Tibial nerve (tissue), 4 donors: ENCODE measurements around the gene THUMPD2. TPM values are rescaled to one million over a fixed set of nuclear protein-coding genes. Genes with fewer than 3 reads are reported as not detected.

Experiments
- DNase-seq, 2 donors: peaks; one replicate each; pipeline ENCODE4 v3.0.0-alpha.2; 2019; ENCODE audit warnings: low spot score in 2 of 2
- H3K27ac ChIP-seq, 4 donors: fragments of 200-600 bp; sonication (generic) in 3 of 4; one replicate each; pipeline ENCODE4 v1.5.1; 2017 to 2019; ENCODE audit warnings: mild to moderate bottlenecking in 1 of 4
- H3K27me3 ChIP-seq, 2 donors: fragments of 200-600 bp; sonication (generic) in 1 of 2; one replicate each; pipeline versions ENCODE4 v1.5.1 to v1.6.0; 2017 to 2019
- H3K36me3 ChIP-seq, 3 donors: fragments of 200-600 bp; sonication (generic); one replicate each; pipeline ENCODE4 v1.5.1; 2018 to 2019
- H3K4me1 ChIP-seq, 4 donors: fragments of 200-600 bp; sonication (generic) in 3 of 4; one replicate each; pipeline ENCODE4 v1.5.1; 2017 to 2019
- H3K4me3 ChIP-seq, 4 donors: fragments of 200-600 bp; sonication (generic) in 3 of 4; one replicate each; pipeline ENCODE4 v1.5.1; 2017 to 2019; ENCODE audit warnings: mild to moderate bottlenecking in 1 of 4, moderate library complexity in 1 of 4
- H3K9me3 ChIP-seq, 4 donors: fragments of 200-600 bp; sonication (generic) in 3 of 4; one replicate each; pipeline ENCODE4 v1.5.1; 2017 to 2019
- CTCF ChIP-seq, 5 experiments: fragments of 200-600 bp in 3 of 5; fragments of 450-650 bp in 2 of 5; sonication (generic) in 3 of 5; IDR thresholded peaks; one replicate each; pipeline ENCODE4 v1.5.1; 2016 to 2019; ENCODE audit warnings: antibody characterized with exemption in 5 of 5, mild to moderate bottlenecking in 3 of 5, moderate library complexity in 2 of 5
- EP300 ChIP-seq, 2 donors: sonication (generic); formaldehyde crosslinking; IDR thresholded peaks; one replicate each; pipeline ENCODE4 v1.6.1; 2017; ENCODE audit warnings: antibody characterized with exemption in 2 of 2, mild to moderate bottlenecking in 1 of 2
- POLR2A ChIP-seq, 2 donors: fragments of 450-650 bp; IDR thresholded peaks; one replicate each; pipeline ENCODE4 v1.6.1; 2017; ENCODE audit warnings: antibody characterized with exemption in 2 of 2, mild to moderate bottlenecking in 2 of 2, moderate library complexity in 2 of 2
- WGBS, 2 donors: methylation state at CpG; one replicate each; pipeline ENCODE4 v1.1.5; 2018; 5-methylcytosine and 5-hydroxymethylcytosine counted together
- total RNA-seq, 4 donors: library from RNA; depleted of rRNA; stranded (reverse); fragments of >200 nt; gene quantifications; one replicate each; pipeline ENCODE4 v1.1.0, GENCODE V29; 2016

THUMPD2 gene, protein sequence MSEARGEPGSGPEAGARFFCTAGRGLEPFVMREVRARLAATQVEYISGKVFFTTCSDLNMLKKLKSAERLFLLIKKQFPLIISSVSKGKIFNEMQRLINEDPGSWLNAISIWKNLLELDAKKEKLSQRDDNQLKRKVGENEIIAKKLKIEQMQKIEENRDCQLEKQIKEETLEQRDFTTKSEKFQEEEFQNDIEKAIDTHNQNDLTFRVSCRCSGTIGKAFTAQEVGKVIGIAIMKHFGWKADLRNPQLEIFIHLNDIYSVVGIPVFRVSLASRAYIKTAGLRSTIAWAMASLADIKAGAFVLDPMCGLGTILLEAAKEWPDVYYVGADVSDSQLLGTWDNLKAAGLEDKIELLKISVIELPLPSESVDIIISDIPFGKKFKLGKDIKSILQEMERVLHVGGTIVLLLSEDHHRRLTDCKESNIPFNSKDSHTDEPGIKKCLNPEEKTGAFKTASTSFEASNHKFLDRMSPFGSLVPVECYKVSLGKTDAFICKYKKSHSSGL
- total RNA-seq = 10 to 100 TPM; 12.0 to 23.7 (median 16.1) TPM

DNA sequence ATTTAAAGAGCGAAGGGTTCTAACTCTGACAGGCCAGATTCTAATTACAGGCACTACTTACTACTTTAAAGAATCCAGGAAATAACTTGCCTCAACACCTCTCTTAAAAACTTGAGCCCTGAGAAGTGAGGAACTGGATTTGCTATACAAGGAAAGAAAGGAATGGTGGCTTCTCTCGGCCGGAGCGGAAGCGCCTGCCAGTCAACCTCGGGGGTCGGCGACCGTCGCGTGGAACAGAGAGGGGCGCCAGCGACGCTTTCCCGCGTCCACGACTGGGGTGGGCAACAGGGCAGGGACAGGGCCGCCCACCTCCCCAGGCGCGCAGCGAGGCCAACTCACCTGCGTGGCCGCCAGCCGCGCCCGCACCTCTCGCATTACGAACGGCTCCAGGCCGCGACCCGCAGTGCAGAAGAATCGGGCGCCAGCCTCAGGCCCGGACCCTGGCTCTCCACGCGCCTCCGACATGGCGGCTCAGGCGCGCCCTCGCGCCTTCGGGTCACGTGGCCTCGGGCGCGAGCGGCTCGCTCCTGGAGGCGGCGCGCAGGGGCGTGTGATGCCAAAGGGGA, at the start of gene THUMPD2:
TSS of gene THUMPD2 (minus strand) at position 484 of the 566 bp plus-strand sequence. CDS start at position 465, 19 bp downstream.
- no peaks in the 10 kb centered on the region for H3K36me3 ChIP-seq
- WGBS, 2 donors = 0 to 1% methylated on average over 46 to 50 of the region's 54 CpGs

DNA sequence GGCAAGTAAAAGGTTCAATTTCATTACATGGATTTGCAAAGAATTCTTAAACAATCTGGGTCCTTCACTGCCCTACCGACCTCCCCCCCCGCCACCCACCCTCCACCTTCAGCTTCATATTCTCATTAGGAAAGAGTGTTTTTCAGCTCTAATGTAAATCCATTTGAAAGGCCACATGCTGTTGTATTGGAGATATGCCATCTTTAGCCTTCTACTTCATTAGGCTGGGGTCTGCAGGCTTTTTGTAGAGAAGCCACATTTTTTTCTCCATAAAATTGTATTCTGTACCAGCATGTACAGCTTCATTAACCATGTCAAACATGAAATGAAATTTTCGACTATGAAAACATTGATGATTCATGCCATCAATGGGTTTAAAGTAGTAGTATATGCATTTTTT, 42.8 kb upstream of the THUMPD2 start:
- Histone ChIP-seq H3K9me3 (no peaks in the 10 kb centered on the region), H3K36me3 (no peaks in the 10 kb centered on the region), H3K27me3 (no peaks in the 10 kb centered on the region), H3K4me3 (no peak overlapping the region), H3K27ac (no peak overlapping the region), H3K4me1 (no peaks in the 10 kb centered on the region)
- whole genome bisulfite sequencing, 2 donors = 76% methylated on average over 3 of the region's 3 CpGs
- TF ChIP-seq POLR2A (IDR thresholded peaks at IDR 0.05) (no peak), EP300 (IDR thresholded peaks at IDR 0.05) (no peak), CTCF (IDR thresholded peaks at IDR 0.05) (no peak)
- no peak for DNase-seq

More for the DNA sequence above, at the start of gene THUMPD2:
- Histone ChIP-seq H3K27me3 (no peaks in the 10 kb centered on the region), H3K4me3 (peak within 1 kb of the TSS; percentile 78 to 86 (median 83)), H3K9me3 (no peaks in the 10 kb centered on the region), H3K4me1 (peaks cover 0 to 54% (median 9%) of the 10 kb centered on the region in 4 donors), H3K27ac (peak within 1 kb of the TSS; percentile 51 to 91 (median 88))
- TF ChIP-seq POLR2A (IDR thresholded peaks at IDR 0.05) = peak; percentile 33 to 71
- TF ChIP-seq EP300 (IDR thresholded peaks at IDR 0.05) = peak in 1 of 2 donors; percentile 85
- TF ChIP-seq CTCF (IDR thresholded peaks at IDR 0.05) = peak in 1 of 5 experiments; percentile 18
- DNase-seq = peak; percentile 44

GRCh38 chr2:39816845-39817244, 37.8 kb upstream of the THUMPD2 start:
- no peak for TF ChIP-seq CTCF (IDR thresholded peaks at IDR 0.05)
- no peak for TF ChIP-seq EP300 (IDR thresholded peaks at IDR 0.05)
- Histone ChIP-seq H3K27me3 (no peaks in the 10 kb centered on the region), H3K27ac (no peak overlapping the region), H3K36me3 (no peaks in the 10 kb centered on the region), H3K4me1 (no peaks in the 10 kb centered on the region), H3K4me3 (no peak overlapping the region), H3K9me3 (peaks cover 0 to 8% (median 0%) of the 10 kb centered on the region in 4 donors)
- 82 to 84% methylated on average over 8 of the region's 8 CpGs for WGBS, 2 donors
- no peak for DNase-seq

DNA sequence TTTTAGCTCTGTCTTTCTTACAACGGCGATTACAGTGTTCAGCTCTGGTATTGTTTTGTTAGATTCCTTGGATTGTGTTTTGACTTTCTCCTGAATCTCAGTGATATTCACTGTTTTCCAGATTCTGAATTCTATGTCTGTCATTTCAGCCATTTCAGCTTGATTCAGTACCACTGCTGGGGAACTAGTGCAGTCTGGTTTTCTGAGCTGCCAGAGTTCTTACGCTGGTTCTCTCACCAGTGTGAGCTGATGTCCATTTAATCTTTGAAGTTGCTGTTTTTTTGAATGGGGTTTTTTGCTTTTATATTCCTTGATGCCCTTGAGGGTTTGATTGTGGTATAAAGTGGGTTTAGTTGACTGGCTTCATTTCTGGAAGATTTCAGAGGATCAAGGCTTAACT, 37.4 kb upstream of the THUMPD2 start:
- TF ChIP-seq CTCF (IDR thresholded peaks at IDR 0.05) (no peak), EP300 (IDR thresholded peaks at IDR 0.05) (no peak), POLR2A (IDR thresholded peaks at IDR 0.05) (no peak)
- 87 to 91% methylated on average over 3 of the region's 3 CpGs for WGBS, 2 donors
- Histone ChIP-seq H3K9me3 (peaks cover 0 to 8% (median 0%) of the 10 kb centered on the region in 4 donors), H3K4me3 (no peak overlapping the region), H3K27me3 (no peaks in the 10 kb centered on the region), H3K36me3 (no peaks in the 10 kb centered on the region), H3K4me1 (no peaks in the 10 kb centered on the region), H3K27ac (no peak overlapping the region)
- DNase-seq = no peak
